Measurements from ENCODE around the gene RPAP2.

The RPAP2 gene

DNA sequence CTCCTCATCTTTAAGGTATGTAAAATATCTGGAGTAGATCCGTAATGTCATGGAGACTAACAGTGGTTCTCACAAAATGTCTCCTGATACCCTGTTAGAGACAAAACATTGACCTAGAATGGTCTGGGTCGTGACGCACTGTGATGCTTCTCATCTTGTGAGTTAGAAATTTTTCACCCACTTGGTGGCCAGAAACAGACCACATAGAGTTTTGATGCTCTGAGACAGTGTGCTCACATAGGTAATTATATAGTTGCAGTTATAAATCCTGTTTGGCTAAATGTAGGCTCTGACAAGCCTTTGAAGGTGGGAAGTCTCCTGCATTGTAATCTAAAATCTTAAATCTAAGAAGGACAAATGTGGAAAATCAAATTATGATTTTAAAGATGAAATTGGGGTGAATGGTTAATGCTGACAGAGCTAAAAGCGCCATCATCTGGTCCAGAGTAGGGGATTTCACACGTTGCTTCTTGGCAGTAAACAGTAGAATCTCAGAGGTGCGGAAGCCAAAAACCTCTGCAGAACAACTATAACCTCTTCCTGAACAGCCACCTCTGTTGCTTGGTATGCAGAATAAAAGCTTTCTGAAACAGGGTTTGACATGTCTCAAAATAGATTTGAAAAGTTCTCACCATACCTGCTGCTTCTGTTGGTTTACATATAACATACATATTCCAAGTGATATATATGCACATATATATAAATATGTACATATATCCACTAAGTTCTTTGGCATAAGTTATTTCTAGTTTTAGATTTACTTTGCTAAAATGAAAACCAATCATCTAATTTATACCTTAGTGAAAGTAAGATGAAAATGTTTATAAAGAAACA is 17.1 kb downstream of the RPAP2 start:
- TF ChIP-seq, protein P1, sequence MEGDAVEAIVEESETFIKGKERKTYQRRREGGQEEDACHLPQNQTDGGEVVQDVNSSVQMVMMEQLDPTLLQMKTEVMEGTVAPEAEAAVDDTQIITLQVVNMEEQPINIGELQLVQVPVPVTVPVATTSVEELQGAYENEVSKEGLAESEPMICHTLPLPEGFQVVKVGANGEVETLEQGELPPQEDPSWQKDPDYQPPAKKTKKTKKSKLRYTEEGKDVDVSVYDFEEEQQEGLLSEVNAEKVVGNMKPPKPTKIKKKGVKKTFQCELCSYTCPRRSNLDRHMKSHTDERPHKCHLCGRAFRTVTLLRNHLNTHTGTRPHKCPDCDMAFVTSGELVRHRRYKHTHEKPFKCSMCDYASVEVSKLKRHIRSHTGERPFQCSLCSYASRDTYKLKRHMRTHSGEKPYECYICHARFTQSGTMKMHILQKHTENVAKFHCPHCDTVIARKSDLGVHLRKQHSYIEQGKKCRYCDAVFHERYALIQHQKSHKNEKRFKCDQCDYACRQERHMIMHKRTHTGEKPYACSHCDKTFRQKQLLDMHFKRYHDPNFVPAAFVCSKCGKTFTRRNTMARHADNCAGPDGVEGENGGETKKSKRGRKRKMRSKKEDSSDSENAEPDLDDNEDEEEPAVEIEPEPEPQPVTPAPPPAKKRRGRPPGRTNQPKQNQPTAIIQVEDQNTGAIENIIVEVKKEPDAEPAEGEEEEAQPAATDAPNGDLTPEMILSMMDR (IDR thresholded peaks at IDR 0.05; ENCODE audit: low read depth, low read length, missing control alignments) = no peak
- in situ Hi-C loops (cut with HindIII; ENCODE audit: low pct_ligation_motif_present, low sequenced_read_pairs) = no loop called here
- Histone ChIP-seq H3K36me3 (replicated peaks) (peaks cover 8% of the 10 kb centered on the region), H3K27me3 (replicated peaks) (no peaks in the 10 kb centered on the region), H3K4me3 (ENCODE audit: low read depth, low read length) (no peak overlapping the region), H3K27ac (no peak overlapping the region)
- no peak for DNase-seq

DNA sequence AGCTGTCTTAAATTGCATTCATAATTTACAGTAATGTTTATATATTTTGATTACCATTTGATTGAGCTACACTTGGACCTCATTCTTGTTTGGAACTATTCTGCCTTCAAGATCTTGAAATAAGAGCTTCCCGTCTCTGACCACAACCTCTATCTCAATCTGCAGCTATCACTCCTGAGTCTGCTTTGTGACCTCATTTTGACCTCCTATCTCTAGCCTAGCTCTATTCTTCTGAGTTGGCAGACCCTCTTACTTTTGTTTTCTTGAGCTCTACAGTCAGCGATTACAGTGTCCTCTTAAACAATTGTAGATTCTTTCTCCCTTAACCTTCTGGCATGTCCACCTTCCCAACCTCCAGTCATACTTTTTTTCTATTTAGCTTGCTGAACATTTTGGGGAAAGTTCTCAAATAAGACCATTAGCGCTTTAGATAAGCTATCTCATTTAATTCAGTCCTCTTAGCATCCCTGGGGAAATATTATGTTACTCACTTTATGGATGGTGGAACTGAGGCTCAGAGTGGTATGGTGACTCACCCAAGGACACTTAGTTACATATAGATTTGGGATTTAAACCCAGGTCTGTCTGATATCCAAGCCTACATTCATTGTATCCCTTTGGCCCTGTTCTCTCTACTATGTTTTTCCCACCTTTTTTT is 19.1 kb downstream of the RPAP2 start:
- TF ChIP-seq, protein P1 (IDR thresholded peaks at IDR 0.05; ENCODE audit: low read depth, low read length, missing control alignments) = no peak
- Histone ChIP-seq H3K36me3 (replicated peaks) (peaks cover 4% of the 10 kb centered on the region), H3K27me3 (replicated peaks) (no peaks in the 10 kb centered on the region), H3K27ac (no peak overlapping the region), H3K4me3 (ENCODE audit: low read depth, low read length) (no peak overlapping the region)
- in situ Hi-C loops (cut with HindIII; ENCODE audit: low pct_ligation_motif_present, low sequenced_read_pairs) = no loop called here
- DNase-seq = peak; percentile 2

DNA sequence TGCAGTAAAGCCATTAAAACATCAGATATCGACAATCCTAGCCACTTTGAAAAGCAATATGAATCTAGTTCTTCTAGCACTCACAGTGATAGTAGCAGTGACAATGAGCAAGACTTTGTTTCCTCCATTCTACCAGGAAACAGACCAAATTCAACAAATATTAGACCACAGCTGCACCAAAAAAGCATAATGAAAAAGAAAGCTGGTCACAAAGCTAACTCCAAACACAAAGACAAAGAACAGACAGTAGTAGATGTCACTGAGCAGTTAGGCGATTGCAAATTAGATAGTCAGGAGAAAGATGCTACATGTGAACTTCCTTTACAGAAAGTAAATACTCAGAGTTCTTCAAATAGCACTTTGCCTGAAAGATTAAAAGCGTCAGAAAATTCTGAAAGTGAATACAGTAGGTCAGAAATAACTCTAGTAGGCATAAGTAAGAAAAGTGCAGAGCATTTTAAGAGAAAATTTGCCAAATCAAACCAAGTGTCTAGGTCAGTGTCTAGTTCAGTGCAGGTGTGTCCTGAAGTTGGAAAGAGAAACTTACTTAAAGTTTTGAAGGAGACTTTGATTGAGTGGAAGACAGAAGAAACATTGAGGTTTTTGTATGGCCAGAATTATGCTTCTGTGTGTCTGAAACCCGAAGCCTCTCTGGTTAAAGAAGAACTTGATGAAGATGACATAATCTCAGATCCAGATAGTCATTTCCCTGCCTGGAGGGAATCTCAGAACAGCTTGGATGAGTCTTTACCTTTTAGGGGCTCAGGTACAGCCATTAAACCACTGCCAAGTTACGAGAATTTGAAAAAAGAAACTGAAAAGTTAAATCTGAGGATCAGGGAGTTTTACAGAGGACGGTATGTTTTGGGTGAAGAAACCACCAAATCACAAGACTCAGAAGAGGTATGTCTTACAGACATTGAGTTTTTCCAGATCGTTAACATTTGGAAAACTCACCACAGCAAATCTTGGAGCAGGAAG is 24.9 kb downstream of the RPAP2 start:
- Histone ChIP-seq H3K27me3 (replicated peaks) (no peaks in the 10 kb centered on the region), H3K27ac (no peak overlapping the region), H3K36me3 (replicated peaks) (peaks cover 10% of the 10 kb centered on the region), H3K4me3 (ENCODE audit: low read depth, low read length) (no peak overlapping the region)
- TF ChIP-seq, protein P1 (IDR thresholded peaks at IDR 0.05; ENCODE audit: low read depth, low read length, missing control alignments) = no peak
- in situ Hi-C loops (cut with HindIII; ENCODE audit: low pct_ligation_motif_present, low sequenced_read_pairs) = no loop called here
- DNase-seq = no peak

DNA sequence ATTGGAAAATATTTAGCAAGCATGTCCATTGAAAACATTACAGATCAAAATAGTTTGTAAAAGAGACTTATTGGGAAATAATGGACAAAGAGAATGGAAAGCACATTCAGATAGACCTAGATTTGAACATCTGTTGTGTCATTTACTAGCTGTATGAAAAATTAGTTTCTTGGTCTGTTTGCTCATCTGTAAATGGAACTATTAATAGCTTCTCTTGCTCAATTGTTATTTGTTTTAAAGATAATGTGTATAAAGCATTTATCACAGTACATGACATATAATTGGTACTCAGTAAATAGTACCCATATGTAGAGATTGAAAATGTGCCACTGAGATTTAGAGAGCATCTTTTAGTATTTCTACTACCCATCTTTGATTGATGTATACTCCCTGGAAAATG is 25.9 kb downstream of the RPAP2 start:
- H3K4me3 ChIP-seq (ENCODE audit: low read depth, low read length) = no peak overlapping the region
- H3K27ac ChIP-seq = no peak overlapping the region
- H3K27me3 ChIP-seq (replicated peaks) = no peaks in the 10 kb centered on the region
- in situ Hi-C loops (cut with HindIII; ENCODE audit: low pct_ligation_motif_present, low sequenced_read_pairs) = no loop called here
- no peak for DNase-seq
- TF ChIP-seq, protein P1 (IDR thresholded peaks at IDR 0.05; ENCODE audit: low read depth, low read length, missing control alignments) = no peak
- peaks cover 10% of the 10 kb centered on the region for H3K36me3 ChIP-seq (replicated peaks)

DNA sequence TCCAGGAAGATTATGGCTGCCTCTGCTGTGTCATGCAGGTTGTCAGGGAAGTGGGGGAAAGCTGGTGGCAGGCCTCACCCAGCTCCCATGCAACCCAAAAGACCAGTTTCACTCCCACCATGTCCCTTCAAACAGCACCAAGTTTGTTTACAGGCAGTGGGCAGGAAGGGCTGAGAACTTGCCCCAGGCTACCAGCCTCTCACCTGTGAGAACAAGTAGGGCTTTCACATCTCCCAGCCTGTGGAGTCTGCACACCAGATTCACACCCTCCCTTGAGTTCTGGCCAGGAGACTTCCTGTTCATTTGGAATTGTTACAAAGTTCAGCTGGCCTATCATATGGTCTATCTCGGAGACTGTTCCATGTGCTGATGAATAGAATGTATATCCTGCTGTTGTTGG is 27.8 kb downstream of the RPAP2 start:
- in situ Hi-C loops (cut with HindIII; ENCODE audit: low pct_ligation_motif_present, low sequenced_read_pairs) = no loop called here
- TF ChIP-seq, protein P1 (IDR thresholded peaks at IDR 0.05; ENCODE audit: low read depth, low read length, missing control alignments) = no peak
- Histone ChIP-seq H3K27me3 (replicated peaks) (no peaks in the 10 kb centered on the region), H3K4me3 (ENCODE audit: low read depth, low read length) (no peak overlapping the region), H3K36me3 (replicated peaks) (peaks cover 6% of the 10 kb centered on the region), H3K27ac (no peak overlapping the region)
- DNase-seq = no peak

Data from brain microvascular endothelial cell (primary cell).